ENCODE results near the gene MAN1A1. TPM values are rescaled to one million over a fixed set of nuclear protein-coding genes. Genes with fewer than 3 reads are reported as not detected.
A peak's percentile ranks its signal among the peaks of the same experiment; 100 is the strongest.

Gene MAN1A1
- 52.2 and 74.2 TPM in 2 replicates for total RNA-seq (ENCODE audit: low replicate concordance)
- long read RNA-seq, partial matches to known transcripts: 10 of 24 reads
- long read RNA-seq, other reads (novel, unspliced or antisense): 14 of 24 reads

GRCh38 chr6:119349361-119350201 lies at the start of gene MAN1A1:
Gene MAN1A1 (minus strand): TSS chr6:119349761. CDS start chr6:119349065, 696 bp downstream.
- H3K27me3 Mint-ChIP-seq: peaks cover 10% of the 10 kb centered on the region

GRCh38 chr6:119395192-119395591 lies 45.6 kb upstream of the MAN1A1 start:
- no peak overlapping the region for H3K4me3 Mint-ChIP-seq
- no peaks in the 10 kb centered on the region for H3K9me3 Mint-ChIP-seq
- no peak for DNase-seq (ENCODE audit: extremely low spot score, unreplicated experiment)
- H3K36me3 Mint-ChIP-seq: no peaks in the 10 kb centered on the region
- no peaks in the 10 kb centered on the region for H3K27me3 Mint-ChIP-seq
- no peaks in the 10 kb centered on the region for H3K4me1 Mint-ChIP-seq (ENCODE audit: unreplicated experiment)
- H3K27ac Mint-ChIP-seq: no peak overlapping the region
- no peak for TF ChIP-seq CTCF (conservative IDR thresholded peaks at IDR 0.05)

More at GRCh38 chr6:119349361-119350201, at the start of gene MAN1A1:
- no peak for TF ChIP-seq CTCF (conservative IDR thresholded peaks at IDR 0.05)
- Mint-ChIP-seq H3K4me1 (ENCODE audit: unreplicated experiment) (peaks cover 34% of the 10 kb centered on the region), H3K4me3 (peak within 1 kb of the TSS; percentile 99), H3K36me3 (peaks cover 11% of the 10 kb centered on the region), H3K27ac (peak within 1 kb of the TSS; percentile 86), H3K9me3 (no peaks in the 10 kb centered on the region)
- DNase-seq (ENCODE audit: extremely low spot score, unreplicated experiment): peak; percentile 91

- Mint-ChIP-seq H3K9me3 (no peaks in the 10 kb centered on the region), H3K4me1 (ENCODE audit: unreplicated experiment) (no peaks in the 10 kb centered on the region), H3K27ac (no peak overlapping the region), H3K36me3 (no peaks in the 10 kb centered on the region), H3K27me3 (no peaks in the 10 kb centered on the region), H3K4me3 (no peak overlapping the region)
- no peak for DNase-seq (ENCODE audit: extremely low spot score, unreplicated experiment)
- TF ChIP-seq CTCF (conservative IDR thresholded peaks at IDR 0.05): no peak
These were observed 40.8 kb upstream of the MAN1A1 start for GRCh38 chr6:119390247-119390793.

GRCh38 chr6:119385994-119386393 lies 36.4 kb upstream of the MAN1A1 start:
- peaks cover under 1% of the 10 kb centered on the region for H3K9me3 Mint-ChIP-seq
- no peak overlapping the region for H3K27ac Mint-ChIP-seq
- H3K4me3 Mint-ChIP-seq: no peak overlapping the region
- no peaks in the 10 kb centered on the region for H3K4me1 Mint-ChIP-seq (ENCODE audit: unreplicated experiment)
- DNase-seq (ENCODE audit: extremely low spot score, unreplicated experiment): no peak
- no peak for TF ChIP-seq CTCF (conservative IDR thresholded peaks at IDR 0.05)
- no peaks in the 10 kb centered on the region for H3K36me3 Mint-ChIP-seq
- H3K27me3 Mint-ChIP-seq: no peaks in the 10 kb centered on the region

GRCh38 chr6:119384444-119384843 lies 34.9 kb upstream of the MAN1A1 start:
- Mint-ChIP-seq H3K27me3 (no peaks in the 10 kb centered on the region), H3K27ac (no peak overlapping the region), H3K36me3 (no peaks in the 10 kb centered on the region), H3K4me1 (ENCODE audit: unreplicated experiment) (no peaks in the 10 kb centered on the region), H3K9me3 (peaks cover 7% of the 10 kb centered on the region), H3K4me3 (no peak overlapping the region)
- no peak for TF ChIP-seq CTCF (conservative IDR thresholded peaks at IDR 0.05)
- no peak for DNase-seq (ENCODE audit: extremely low spot score, unreplicated experiment)

Measured in type B pancreatic cell (in vitro differentiated cells).